HEK293 (cell line): ENCODE data around the gene NEGR1.

Source experiments
- PRDM1 ChIP-seq: fragments of 450-650 bp; formaldehyde crosslinking; IDR thresholded peaks from 2 replicates; pipeline ENCODE4; 2016; ENCODE audit warnings: missing biosample characterization, missing genetic modification characterization
- TRIM28 ChIP-seq: IDR thresholded peaks from 2 replicates; pipeline ENCODE4 v1.6.1; 2011; ENCODE audit warnings: low read length, control low read depth, borderline replicate concordance
- ZNF561 ChIP-seq: fragments of 450-650 bp; IDR thresholded peaks from 2 replicates; pipeline ENCODE4 v1.5.1; 2018; ENCODE audit warnings: missing biosample characterization, missing genetic modification characterization, borderline replicate concordance
- TF ChIP-seq, protein P1 (sequence below): fragments of 450-650 bp; formaldehyde crosslinking; IDR thresholded peaks from 2 replicates; pipeline ENCODE4 v1.5.1; 2016; ENCODE audit warnings: missing biosample characterization, missing genetic modification characterization
- TF ChIP-seq, protein P2 (sequence below): fragments of 450-650 bp; formaldehyde crosslinking; conservative IDR thresholded peaks from 2 replicates; pipeline ENCODE4 v1.5.1; 2016; ENCODE audit warnings: low read depth, missing biosample characterization, missing genetic modification characterization

DNA sequence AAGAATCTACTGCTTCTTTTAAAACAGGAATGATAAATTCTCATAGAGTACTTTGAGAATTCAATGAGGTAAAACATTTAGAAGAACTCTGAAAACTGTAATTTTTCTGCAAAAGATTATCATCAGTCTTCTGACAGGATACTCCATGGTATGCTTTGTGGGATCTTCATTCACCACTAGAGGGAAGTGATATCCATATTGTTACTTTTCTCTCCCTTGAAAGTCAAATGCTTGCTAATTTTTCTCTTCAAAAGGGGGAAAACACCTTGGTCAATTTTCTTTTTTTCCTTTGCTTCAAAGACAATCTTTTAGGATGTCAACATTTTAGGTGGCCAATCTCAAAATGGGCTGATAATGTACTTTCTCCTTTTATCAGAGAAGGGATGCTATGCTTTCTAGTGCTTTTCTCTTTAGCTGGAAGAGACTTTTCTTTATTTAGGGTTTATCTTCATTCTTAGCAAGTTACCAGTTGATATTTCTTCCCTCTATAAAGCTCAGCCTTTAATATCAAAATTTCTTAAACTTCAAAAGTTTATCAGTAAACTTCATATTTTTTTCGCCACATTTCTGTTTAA, 95.5 kb downstream of the NEGR1 start:
- no peak for TF ChIP-seq PRDM1 (tag by site-specific recombination)
- TF ChIP-seq TRIM28 = no peak
- TF ChIP-seq ZNF561 (tag by site-specific recombination) = no peak
- TF ChIP-seq, protein P1, sequence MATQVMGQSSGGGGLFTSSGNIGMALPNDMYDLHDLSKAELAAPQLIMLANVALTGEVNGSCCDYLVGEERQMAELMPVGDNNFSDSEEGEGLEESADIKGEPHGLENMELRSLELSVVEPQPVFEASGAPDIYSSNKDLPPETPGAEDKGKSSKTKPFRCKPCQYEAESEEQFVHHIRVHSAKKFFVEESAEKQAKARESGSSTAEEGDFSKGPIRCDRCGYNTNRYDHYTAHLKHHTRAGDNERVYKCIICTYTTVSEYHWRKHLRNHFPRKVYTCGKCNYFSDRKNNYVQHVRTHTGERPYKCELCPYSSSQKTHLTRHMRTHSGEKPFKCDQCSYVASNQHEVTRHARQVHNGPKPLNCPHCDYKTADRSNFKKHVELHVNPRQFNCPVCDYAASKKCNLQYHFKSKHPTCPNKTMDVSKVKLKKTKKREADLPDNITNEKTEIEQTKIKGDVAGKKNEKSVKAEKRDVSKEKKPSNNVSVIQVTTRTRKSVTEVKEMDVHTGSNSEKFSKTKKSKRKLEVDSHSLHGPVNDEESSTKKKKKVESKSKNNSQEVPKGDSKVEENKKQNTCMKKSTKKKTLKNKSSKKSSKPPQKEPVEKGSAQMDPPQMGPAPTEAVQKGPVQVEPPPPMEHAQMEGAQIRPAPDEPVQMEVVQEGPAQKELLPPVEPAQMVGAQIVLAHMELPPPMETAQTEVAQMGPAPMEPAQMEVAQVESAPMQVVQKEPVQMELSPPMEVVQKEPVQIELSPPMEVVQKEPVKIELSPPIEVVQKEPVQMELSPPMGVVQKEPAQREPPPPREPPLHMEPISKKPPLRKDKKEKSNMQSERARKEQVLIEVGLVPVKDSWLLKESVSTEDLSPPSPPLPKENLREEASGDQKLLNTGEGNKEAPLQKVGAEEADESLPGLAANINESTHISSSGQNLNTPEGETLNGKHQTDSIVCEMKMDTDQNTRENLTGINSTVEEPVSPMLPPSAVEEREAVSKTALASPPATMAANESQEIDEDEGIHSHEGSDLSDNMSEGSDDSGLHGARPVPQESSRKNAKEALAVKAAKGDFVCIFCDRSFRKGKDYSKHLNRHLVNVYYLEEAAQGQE = no peak
- TF ChIP-seq, protein P2, sequence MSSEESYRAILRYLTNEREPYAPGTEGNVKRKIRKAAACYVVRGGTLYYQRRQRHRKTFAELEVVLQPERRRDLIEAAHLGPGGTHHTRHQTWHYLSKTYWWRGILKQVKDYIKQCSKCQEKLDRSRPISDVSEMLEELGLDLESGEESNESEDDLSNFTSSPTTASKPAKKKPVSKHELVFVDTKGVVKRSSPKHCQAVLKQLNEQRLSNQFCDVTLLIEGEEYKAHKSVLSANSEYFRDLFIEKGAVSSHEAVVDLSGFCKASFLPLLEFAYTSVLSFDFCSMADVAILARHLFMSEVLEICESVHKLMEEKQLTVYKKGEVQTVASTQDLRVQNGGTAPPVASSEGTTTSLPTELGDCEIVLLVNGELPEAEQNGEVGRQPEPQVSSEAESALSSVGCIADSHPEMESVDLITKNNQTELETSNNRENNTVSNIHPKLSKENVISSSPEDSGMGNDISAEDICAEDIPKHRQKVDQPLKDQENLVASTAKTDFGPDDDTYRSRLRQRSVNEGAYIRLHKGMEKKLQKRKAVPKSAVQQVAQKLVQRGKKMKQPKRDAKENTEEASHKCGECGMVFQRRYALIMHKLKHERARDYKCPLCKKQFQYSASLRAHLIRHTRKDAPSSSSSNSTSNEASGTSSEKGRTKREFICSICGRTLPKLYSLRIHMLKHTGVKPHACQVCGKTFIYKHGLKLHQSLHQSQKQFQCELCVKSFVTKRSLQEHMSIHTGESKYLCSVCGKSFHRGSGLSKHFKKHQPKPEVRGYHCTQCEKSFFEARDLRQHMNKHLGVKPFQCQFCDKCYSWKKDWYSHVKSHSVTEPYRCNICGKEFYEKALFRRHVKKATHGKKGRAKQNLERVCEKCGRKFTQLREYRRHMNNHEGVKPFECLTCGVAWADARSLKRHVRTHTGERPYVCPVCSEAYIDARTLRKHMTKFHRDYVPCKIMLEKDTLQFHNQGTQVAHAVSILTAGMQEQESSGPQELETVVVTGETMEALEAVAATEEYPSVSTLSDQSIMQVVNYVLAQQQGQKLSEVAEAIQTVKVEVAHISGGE (tag by site-specific recombination) = no peak
